ENCODE data around the gene RPAP3.

DNA sequence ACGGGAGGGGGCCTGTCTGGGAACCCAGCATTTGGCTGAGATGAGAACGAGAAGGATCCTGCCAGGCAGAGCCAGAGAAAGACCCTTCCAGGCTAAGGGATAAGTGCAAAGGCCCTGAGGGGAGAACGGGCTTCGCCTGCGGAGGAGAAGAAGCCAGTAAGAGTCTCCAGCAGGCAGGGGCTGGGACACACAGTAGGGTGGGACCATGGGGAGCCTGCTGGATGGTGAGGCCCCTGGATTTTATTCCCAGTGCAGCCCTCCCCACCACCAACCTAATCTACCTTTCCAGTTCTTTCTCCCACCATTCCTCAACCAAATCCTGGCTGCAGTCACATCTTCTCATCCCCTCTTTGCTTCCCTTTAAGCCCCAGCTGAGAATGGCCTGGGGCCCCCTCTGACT, 40.2 kb upstream of the RPAP3 start:
- TF ChIP-seq, protein P1, sequence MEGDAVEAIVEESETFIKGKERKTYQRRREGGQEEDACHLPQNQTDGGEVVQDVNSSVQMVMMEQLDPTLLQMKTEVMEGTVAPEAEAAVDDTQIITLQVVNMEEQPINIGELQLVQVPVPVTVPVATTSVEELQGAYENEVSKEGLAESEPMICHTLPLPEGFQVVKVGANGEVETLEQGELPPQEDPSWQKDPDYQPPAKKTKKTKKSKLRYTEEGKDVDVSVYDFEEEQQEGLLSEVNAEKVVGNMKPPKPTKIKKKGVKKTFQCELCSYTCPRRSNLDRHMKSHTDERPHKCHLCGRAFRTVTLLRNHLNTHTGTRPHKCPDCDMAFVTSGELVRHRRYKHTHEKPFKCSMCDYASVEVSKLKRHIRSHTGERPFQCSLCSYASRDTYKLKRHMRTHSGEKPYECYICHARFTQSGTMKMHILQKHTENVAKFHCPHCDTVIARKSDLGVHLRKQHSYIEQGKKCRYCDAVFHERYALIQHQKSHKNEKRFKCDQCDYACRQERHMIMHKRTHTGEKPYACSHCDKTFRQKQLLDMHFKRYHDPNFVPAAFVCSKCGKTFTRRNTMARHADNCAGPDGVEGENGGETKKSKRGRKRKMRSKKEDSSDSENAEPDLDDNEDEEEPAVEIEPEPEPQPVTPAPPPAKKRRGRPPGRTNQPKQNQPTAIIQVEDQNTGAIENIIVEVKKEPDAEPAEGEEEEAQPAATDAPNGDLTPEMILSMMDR (IDR thresholded peaks at IDR 0.05; ENCODE audit: borderline replicate concordance, extremely low read depth, low read length, poor library complexity, severe bottlenecking) = no peak
- TF ChIP-seq EZH2 (IDR thresholded peaks at IDR 0.05; ENCODE audit: borderline replicate concordance, low read depth, low read length, severe bottlenecking) = no peak
